GM12891 (cell line): Measurements from ENCODE around the gene SCN4A.

Experiments used
- PAX5 ChIP-seq: IDR thresholded peaks from 2 replicates; pipeline ENCODE4 v1.6.1; 2011; ENCODE audit warnings: low read length, moderate library complexity, mild to moderate bottlenecking; ENCODE audit not compliant: insufficient read depth, severe bottlenecking
- POLR2A ChIP-seq: IDR thresholded peaks from 2 replicates; pipeline ENCODE4 v1.6.1; 2011; ENCODE audit warnings: low read depth, low read length, control low read depth
- POLR2AphosphoS5 ChIP-seq: IDR thresholded peaks from 2 replicates; pipeline ENCODE4 v1.6.1; 2011; ENCODE audit warnings: low read depth, low read length, control low read depth
- TAF1 ChIP-seq: IDR thresholded peaks from 2 replicates; pipeline ENCODE4 v1.6.1; 2011; ENCODE audit warnings: low read depth, low read length, control low read depth

DNA sequence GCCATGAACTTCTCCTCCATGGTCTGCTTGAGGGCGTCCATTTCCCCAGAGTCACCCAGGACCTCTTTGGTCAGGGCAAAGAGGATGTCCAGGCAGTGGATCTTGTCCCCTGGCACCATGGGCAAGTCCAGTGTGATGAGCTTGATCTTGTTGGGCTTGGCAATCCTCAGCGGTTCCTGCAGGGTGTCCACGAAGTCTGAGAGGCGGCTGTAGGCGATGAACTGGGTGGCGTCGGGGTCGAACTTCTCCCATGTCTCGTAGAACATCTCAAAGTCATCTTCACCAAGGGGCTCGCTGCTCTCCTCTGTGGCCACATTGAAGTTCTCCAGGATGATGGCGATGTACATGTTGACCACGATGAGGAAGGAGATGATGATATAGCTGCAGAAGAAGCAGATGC lies 31.6 kb downstream of the SCN4A start:
- TF ChIP-seq POLR2A (no peak), TAF1 (no peak), POLR2AphosphoS5 (no peak), PAX5 (no peak)
